Left lung (tissue), 10 donors: ENCODE results near the gene GSX2. TPM values are rescaled to one million over a fixed set of nuclear protein-coding genes. Genes with fewer than 3 reads are reported as not detected.

Experiments
- ATAC-seq: fragments of 200-7000 bp; cut with Tn5 transposase; one replicate; pipeline ENCODE4 v1.9.1; 2020; ENCODE audit warnings: moderate library complexity
- DNase-seq, 4 donors: peaks; one replicate each; pipeline ENCODE4 v3.0.0-alpha.2; 2013 to 2020
- H3K27ac ChIP-seq, 2 donors: fragments of 200-600 bp; sonication (generic) in 1 of 2; one replicate each; pipeline versions ENCODE4 v1.5.0 to v1.8.0; 2020 to 2021
- H3K27me3 ChIP-seq, 2 donors: fragments of 200-600 bp; sonication (generic) in 1 of 2; one replicate each; pipeline versions ENCODE4 v1.5.0 to v1.8.0; 2020 to 2021
- H3K36me3 ChIP-seq, 2 donors: fragments of 200-600 bp; sonication (generic) in 1 of 2; one replicate each; pipeline versions ENCODE4 v1.5.0 to v1.8.0; 2020 to 2021
- H3K4me1 ChIP-seq, 2 donors: fragments of 200-600 bp; one replicate each; pipeline ENCODE4 v1.8.0; 2021
- H3K4me3 ChIP-seq, 2 donors: fragments of 200-600 bp; sonication (generic) in 1 of 2; one replicate each; pipeline versions ENCODE4 v1.5.0 to v1.8.0; 2020 to 2021; ENCODE audit warnings: mild to moderate bottlenecking in 1 of 2
- H3K9me3 ChIP-seq, 2 donors: fragments of 200-600 bp; sonication (generic) in 1 of 2; one replicate each; pipeline versions ENCODE4 v1.5.0 to v1.8.0; 2020 to 2021
- intact Hi-C, 2 donors: fragments of 100-400 bp; cut with DNase I; formaldehyde crosslinking; loops; one replicate each; pipeline versions ENCODE4 v1.11.2 to v1.14.2; 2022
- polyA plus RNA-seq, 6 donors: library from polyadenylated mRNA; unstranded; fragments of 120-200 nt; gene quantifications; one replicate each; pipeline ENCODE4 v1.2.1, GENCODE V29; 2013; ENCODE audit not compliant: insufficient read length in 6 of 6
- total RNA-seq, 2 donors: library from RNA; stranded (reverse); fragmentation: NEBNext Ultra II Directional; extraction: Animal tissue kit (Norgen Biotek cat#: 25700); gene quantifications; one replicate each; pipeline ENCODE4 v1.2.1, GENCODE V29; 2021
- TF ChIP-seq, protein P1 (sequence below), 2 donors: fragments of 200-600 bp; sonication (generic) in 1 of 2; IDR thresholded peaks; one replicate each; pipeline versions ENCODE4 v1.5.0 to v1.8.0; 2021; ENCODE audit warnings: antibody characterized with exemption in 2 of 2
- donor health status: DM: no; HTN: yes; CAD: no.
- donor health status: DM: no; HTN: no; CAD: no.

The GSX2 gene
- total and polyA plus RNA-seq, 8 donors, result not detected

DNA sequence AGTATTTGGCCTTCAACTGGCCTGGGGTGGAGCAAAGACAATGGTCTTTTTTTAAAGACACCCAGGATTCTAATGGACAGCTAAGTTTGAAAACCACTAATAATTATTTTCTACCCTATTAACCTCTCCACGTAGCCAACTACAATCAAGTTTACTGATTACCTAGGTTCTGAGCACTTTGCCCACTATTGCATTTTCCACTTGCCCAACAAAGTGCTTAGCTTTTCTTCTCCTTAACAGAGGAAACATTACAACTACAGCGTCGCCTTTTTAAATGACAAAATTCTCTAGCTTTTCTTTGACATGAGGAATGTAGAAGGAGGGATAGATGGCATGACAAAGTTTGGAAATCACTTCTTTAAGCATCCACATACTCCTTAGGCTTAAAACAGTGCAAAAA lies 37.6 kb upstream of the GSX2 start:
- H3K27me3 ChIP-seq, result no peaks in the 10 kb centered on the region
- ATAC-seq, result no peak
- TF ChIP-seq, protein P1, sequence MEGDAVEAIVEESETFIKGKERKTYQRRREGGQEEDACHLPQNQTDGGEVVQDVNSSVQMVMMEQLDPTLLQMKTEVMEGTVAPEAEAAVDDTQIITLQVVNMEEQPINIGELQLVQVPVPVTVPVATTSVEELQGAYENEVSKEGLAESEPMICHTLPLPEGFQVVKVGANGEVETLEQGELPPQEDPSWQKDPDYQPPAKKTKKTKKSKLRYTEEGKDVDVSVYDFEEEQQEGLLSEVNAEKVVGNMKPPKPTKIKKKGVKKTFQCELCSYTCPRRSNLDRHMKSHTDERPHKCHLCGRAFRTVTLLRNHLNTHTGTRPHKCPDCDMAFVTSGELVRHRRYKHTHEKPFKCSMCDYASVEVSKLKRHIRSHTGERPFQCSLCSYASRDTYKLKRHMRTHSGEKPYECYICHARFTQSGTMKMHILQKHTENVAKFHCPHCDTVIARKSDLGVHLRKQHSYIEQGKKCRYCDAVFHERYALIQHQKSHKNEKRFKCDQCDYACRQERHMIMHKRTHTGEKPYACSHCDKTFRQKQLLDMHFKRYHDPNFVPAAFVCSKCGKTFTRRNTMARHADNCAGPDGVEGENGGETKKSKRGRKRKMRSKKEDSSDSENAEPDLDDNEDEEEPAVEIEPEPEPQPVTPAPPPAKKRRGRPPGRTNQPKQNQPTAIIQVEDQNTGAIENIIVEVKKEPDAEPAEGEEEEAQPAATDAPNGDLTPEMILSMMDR (IDR thresholded peaks at IDR 0.05), result no peak
- DNase-seq, result no peak
- peak overlapping the region in 1 of 2 donors; percentile 85 for H3K4me3 ChIP-seq
- H3K27ac ChIP-seq, result peak overlapping the region in 1 of 2 donors; percentile 98
- H3K9me3 ChIP-seq, result no peaks in the 10 kb centered on the region
- H3K36me3 ChIP-seq, result no peaks in the 10 kb centered on the region
- intact Hi-C loops, result no loop called here
- H3K4me1 ChIP-seq, result peaks cover 20 to 65% of the 10 kb centered on the region in 2 donors

DNA sequence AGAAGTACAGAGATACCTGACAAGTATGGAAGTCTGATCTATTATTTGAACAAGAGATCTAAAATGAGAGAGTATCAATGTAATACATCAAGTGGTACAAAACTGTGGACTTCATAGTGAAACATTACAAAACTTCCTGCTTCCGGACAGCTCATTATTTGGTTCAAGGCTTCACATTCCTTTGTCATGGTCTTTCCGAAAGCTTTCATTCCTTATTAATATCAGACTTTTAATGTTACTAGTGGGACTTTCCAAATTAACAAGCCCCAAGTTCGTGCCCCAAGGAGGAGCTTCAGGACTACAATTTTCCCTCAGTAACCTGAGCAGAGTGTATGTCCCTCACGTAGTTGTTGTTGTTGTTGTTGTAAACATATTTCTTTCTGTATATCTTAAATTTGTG lies 36.7 kb upstream of the GSX2 start:
- TF ChIP-seq, protein P1 (IDR thresholded peaks at IDR 0.05), result no peak
- H3K4me1 ChIP-seq, result peaks cover 20 to 58% of the 10 kb centered on the region in 2 donors
- no peaks in the 10 kb centered on the region for H3K27me3 ChIP-seq
- H3K27ac ChIP-seq, result peak overlapping the region; percentile 95 to 98
- intact Hi-C loops, result no loop called here
- peak in 2 of 4 donors; percentile 31 to 33 for DNase-seq
- peak; percentile 6 for ATAC-seq
- H3K36me3 ChIP-seq, result no peaks in the 10 kb centered on the region
- H3K4me3 ChIP-seq, result peak overlapping the region; percentile 74 to 85
- no peaks in the 10 kb centered on the region for H3K9me3 ChIP-seq

DNA sequence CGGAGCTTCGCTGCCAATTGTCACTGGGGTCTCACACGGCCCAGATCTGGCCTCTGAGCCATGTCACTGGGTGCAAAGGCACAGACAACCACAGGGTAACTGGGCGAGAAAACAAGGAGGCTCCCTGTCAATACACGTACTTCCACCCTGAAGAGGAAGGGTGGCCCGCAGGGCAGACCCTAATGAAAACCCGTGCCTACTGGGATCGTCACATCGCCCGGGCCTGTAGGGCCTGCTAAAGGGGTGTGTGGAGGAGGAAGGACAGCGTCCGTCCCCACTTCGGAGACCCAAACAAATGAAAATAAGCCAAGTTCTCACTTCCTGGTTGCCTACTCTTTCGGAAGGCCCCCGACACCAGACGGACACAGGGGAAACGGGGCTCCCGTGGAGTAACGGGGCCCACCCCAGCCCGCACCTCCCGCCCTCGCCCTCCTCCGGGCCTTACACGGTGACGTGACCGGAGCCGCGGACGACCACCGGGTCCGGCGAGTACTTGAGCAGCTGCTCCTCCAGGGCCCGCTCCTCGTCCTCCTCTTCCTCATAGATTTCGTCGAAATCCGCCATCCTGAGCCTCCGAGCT lies 36.1 kb upstream of the GSX2 start:
- H3K36me3 ChIP-seq, result no peaks in the 10 kb centered on the region
- no peaks in the 10 kb centered on the region for H3K9me3 ChIP-seq
- H3K27ac ChIP-seq, result peak overlapping the region; percentile 95 to 98
- peak; percentile 69 for ATAC-seq
- peak in 3 of 4 donors; percentile 53 to 66 (median 58) for DNase-seq
- TF ChIP-seq, protein P1 (IDR thresholded peaks at IDR 0.05), result no peak
- H3K27me3 ChIP-seq, result no peaks in the 10 kb centered on the region
- intact Hi-C loops, result no loop called here
- peak overlapping the region; percentile 74 to 85 for H3K4me3 ChIP-seq
- H3K4me1 ChIP-seq, result peaks cover 20 to 54% of the 10 kb centered on the region in 2 donors

DNA sequence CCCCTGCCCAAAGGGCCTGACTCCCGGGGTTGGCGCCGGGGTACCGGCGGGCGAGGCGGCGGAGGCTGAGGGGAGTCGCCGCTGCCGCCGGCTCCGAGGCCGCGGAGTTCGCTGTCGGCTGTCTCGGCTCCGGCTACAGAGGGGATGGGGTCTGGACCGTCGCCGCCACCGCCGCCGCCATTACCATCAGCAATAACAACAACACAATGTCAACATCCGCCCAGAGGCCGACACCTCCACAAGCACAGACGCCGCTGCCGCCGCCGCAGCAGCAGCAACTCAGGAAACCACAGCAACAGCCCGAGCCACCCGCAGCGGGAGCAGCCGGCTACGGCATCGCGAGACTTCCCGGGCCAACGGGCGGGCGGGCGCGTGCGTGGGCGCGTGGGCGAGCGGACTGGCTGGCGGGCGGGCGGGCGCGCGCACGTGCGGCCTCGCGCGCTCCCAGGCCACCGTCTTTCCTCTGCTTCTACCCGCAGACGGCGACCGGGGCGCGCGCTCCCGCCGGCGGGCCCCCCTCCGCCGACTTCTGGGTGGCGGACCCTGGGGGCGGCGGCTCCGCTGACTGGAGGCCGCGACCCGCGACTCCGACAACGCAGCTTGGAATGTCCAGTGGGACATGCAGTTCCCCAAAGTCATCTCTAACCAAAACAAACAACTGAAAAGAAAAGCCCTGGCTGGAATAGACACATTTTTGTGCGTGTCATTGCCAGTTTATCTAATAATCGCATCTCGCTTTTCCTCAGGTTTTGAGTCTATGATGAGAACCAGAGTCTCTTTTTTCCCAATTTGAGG lies 35.4 kb upstream of the GSX2 start, which contains the start of gene CHIC2:
CHIC2 (minus strand) TSS at position 289 of the 795 bp plus-strand sequence. CDS start 305 bp downstream, outside the sequence.
- H3K9me3 ChIP-seq, result no peaks in the 10 kb centered on the region
- DNase-seq, result peak; percentile 93 to 99 (median 96)
- H3K36me3 ChIP-seq, result no peaks in the 10 kb centered on the region
- H3K27ac ChIP-seq, result peak within 1 kb of the TSS; percentile 95 to 98
- intact Hi-C loops, result no loop called here
- no peaks in the 10 kb centered on the region for H3K27me3 ChIP-seq
- TF ChIP-seq, protein P1 (IDR thresholded peaks at IDR 0.05), result no peak
- H3K4me1 ChIP-seq, result peaks cover 20 to 47% of the 10 kb centered on the region in 2 donors
- peak; percentile 95 for ATAC-seq
- H3K4me3 ChIP-seq, result peak within 1 kb of the TSS; percentile 74 to 85
